Activated CD4-positive, CD25-positive, alpha-beta regulatory T cell treated with anti-CD3 and anti-CD28 coated beads, Interleukin-2, amount 50 U/mL, for 24 hours (primary cell): Measurements from ENCODE around the gene MUSK.

ENCODE experiments used
- ATAC-seq, 2 donors: fragments of 150-1000 bp; cut with Tn5 transposase; one replicate each; pipeline ENCODE4 v1.10.0; 2021; ENCODE audit warnings: mild to moderate bottlenecking in 1 of 2, moderate library complexity in 1 of 2

The MUSK gene

GRCh38 chr9:110700953-110701352 lies 32.4 kb downstream of the MUSK start:
- ATAC-seq = no peak

GRCh38 chr9:110703669-110704068 lies 35.1 kb downstream of the MUSK start:
- ATAC-seq = no peak

GRCh38 chr9:110707419-110707818 lies 38.8 kb downstream of the MUSK start:
- ATAC-seq = no peak

GRCh38 chr9:110710420-110710819 lies 41.8 kb downstream of the MUSK start:
- no peak for ATAC-seq

GRCh38 chr9:110712955-110713354 lies 44.4 kb downstream of the MUSK start:
- no peak for ATAC-seq

GRCh38 chr9:110714314-110714713 lies 45.7 kb downstream of the MUSK start:
- ATAC-seq = no peak

GRCh38 chr9:110728058-110728457 lies 59.5 kb downstream of the MUSK start:
- ATAC-seq = no peak

- no peak for ATAC-seq
Measured at GRCh38 chr9:110729641-110730040, 61.0 kb downstream of the MUSK start.

- no peak for ATAC-seq
Measured at GRCh38 chr9:110731437-110732028, 62.9 kb downstream of the MUSK start.

- no peak for ATAC-seq
Measured at GRCh38 chr9:110738982-110739381, 70.4 kb downstream of the MUSK start.

- ATAC-seq = no peak
Measured at GRCh38 chr9:110742741-110743371, 74.3 kb downstream of the MUSK start.

- ATAC-seq = no peak
Measured at GRCh38 chr9:110744715-110745384, 76.3 kb downstream of the MUSK start.

- ATAC-seq = no peak
Measured at GRCh38 chr9:110745676-110746075, 77.1 kb downstream of the MUSK start.

- no peak for ATAC-seq
Measured at GRCh38 chr9:110746211-110746930, 77.8 kb downstream of the MUSK start.

GRCh38 chr9:110748251-110748893 lies 79.8 kb downstream of the MUSK start:
- ATAC-seq = no peak

- ATAC-seq = no peak
Measured at GRCh38 chr9:110750272-110750671, 81.7 kb downstream of the MUSK start.

GRCh38 chr9:110751971-110752370 lies 83.4 kb downstream of the MUSK start:
- ATAC-seq = no peak

GRCh38 chr9:110752766-110753165 lies 84.2 kb downstream of the MUSK start:
- ATAC-seq = no peak

GRCh38 chr9:110753731-110754231 lies 85.2 kb downstream of the MUSK start:
- ATAC-seq = no peak

GRCh38 chr9:110755179-110755578 lies 86.6 kb downstream of the MUSK start:
- no peak for ATAC-seq

GRCh38 chr9:110758201-110758600 lies 89.6 kb downstream of the MUSK start:
- no peak for ATAC-seq

- ATAC-seq = no peak
Measured at GRCh38 chr9:110762783-110763182, 94.2 kb downstream of the MUSK start.

GRCh38 chr9:110763568-110763967 lies 95.0 kb downstream of the MUSK start:
- ATAC-seq = no peak
